Stimulated activated naive CD8-positive, alpha-beta T cell treated with anti-CD3 and anti-CD28 coated beads, Interleukin-15, amount 100 ng/mL, for 72 hours (primary cell): Measurements from ENCODE around the gene SLC22A1.

Experiments
- ATAC-seq: fragments of 150-1000 bp; cut with Tn5 transposase; 2 replicates; pipeline ENCODE4 v1.10.0; 2021; ENCODE audit warnings: mild to moderate bottlenecking, moderate library complexity
- DNase-seq, 2 donors: peaks; one replicate each; pipeline ENCODE4 v3.0.0; 2021 to 2022
- H3K27ac Mint-ChIP-seq, 2 donors: one replicate each; pipeline ENCODE4 v1.8.0; 2022; ENCODE audit warnings: mild to moderate bottlenecking in 2 of 2, mixed read lengths in 2 of 2, moderate library complexity in 2 of 2
- H3K27me3 Mint-ChIP-seq: one replicate; pipeline ENCODE4 v1.8.0; 2022; ENCODE audit warnings: mixed read lengths
- H3K4me1 Mint-ChIP-seq: one replicate; pipeline ENCODE4 v1.8.0; 2022; ENCODE audit warnings: mild to moderate bottlenecking, mixed read lengths
- H3K4me3 Mint-ChIP-seq, 2 donors: one replicate each; pipeline ENCODE4 v1.8.0; 2022; ENCODE audit warnings: mild to moderate bottlenecking in 2 of 2, mixed read lengths in 2 of 2, moderate library complexity in 1 of 2
- H3K9me3 Mint-ChIP-seq, 2 donors: one replicate each; pipeline ENCODE4 v1.8.0; 2022; ENCODE audit warnings: mixed read lengths in 2 of 2

SLC22A1 gene

DNA sequence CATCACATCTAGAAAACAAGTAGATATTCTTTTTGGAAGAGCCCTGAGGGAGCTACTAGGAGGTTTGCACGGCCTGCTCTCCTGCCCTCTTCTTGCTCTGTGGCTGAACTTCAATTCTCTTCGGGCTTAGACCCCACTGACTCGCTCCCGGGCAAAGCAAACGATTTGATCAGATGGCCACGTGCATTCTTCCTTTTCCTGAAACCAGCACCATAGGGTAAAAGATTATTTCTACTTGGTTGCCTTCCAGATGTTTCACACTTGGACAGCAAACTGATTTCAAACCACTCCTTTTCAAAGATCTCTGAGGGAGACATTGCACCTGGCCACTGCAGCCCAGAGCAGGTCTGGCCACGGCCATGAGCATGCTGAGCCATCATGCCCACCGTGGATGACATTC lies at the start of gene SLC22A1:
SLC22A1 (plus strand) TSS at position 258 of the 400 bp plus-strand sequence; CDS start at position 379, 121 bp downstream.
- Mint-ChIP-seq H3K27me3 (no peaks in the 10 kb centered on the region), H3K27ac (peak within 1 kb of the TSS in 1 of 2 donors; percentile 63), H3K4me3 (no peak within 1 kb of the TSS), H3K9me3 (peaks cover 0 to 7% of the 10 kb centered on the region in 2 donors), H3K4me1 (peaks cover 5% of the 10 kb centered on the region)
- no peak for ATAC-seq
- no peak for DNase-seq

DNA sequence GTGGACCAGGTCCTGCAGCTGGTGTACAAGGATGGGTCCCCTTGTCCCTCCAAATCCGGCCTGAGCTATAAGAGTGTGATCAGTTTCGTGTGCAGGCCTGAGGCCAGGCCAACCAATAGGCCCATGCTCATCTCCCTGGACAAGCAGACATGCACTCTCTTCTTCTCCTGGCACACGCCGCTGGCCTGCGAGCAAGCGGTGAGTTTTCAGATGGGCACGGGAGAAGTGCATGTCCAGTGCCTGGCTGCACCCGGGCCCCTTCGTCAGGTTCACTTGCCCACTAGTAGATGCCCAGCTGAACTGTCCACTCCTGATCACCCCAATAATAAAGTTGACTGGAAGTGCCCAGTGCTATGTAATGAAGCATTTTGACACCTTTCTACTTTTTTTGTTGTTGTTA lies 48.3 kb upstream of the SLC22A1 start:
- ATAC-seq, result no peak
- Mint-ChIP-seq H3K9me3 (no peaks in the 10 kb centered on the region), H3K4me3 (no peak overlapping the region), H3K4me1 (peaks cover 26% of the 10 kb centered on the region), H3K27ac (peak overlapping the region in 1 of 2 donors; percentile 46), H3K27me3 (no peaks in the 10 kb centered on the region)
- DNase-seq, result no peak

DNA sequence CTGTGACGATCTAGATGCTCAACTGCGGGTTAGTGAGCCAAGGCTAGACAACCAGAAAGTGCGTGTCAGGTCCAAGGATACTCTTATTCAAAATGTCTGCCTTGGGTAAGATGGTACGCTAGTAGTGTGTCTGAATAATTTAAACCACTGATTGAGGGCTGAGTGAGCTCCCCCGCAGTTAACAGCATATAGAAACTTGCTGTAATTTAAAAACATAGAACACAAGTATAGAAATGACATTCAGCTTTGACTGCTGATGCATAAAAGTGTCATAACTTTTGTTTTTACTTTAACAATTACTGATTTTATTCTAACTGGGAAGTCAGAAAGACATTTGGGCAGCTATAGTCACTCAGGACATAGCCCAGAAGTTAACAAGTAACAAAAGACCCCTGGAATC lies 45.6 kb upstream of the SLC22A1 start:
- H3K4me3 Mint-ChIP-seq, result no peak overlapping the region
- no peak for ATAC-seq
- H3K9me3 Mint-ChIP-seq, result no peaks in the 10 kb centered on the region
- H3K27ac Mint-ChIP-seq, result no peak overlapping the region
- no peaks in the 10 kb centered on the region for H3K27me3 Mint-ChIP-seq
- H3K4me1 Mint-ChIP-seq, result no peaks in the 10 kb centered on the region
- no peak for DNase-seq

DNA sequence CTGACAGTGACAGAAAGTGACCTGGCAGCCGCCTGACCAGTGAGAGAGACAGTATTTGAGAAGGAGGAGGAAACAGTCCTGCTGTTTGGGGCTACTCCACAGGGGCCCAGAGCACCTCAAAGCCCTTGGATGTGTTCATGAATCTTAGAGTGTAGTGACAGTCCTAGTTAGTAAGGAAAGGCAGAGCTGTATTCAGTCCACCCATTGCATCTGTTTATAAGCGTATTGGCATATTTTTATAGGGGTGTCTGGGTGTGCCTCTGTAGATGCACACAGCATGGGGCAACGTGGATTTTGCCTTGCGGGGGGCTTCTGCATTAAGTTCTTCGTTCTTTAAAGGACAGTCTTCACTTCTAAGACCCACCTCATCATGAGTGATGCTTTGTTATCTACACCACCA lies 44.6 kb upstream of the SLC22A1 start:
- peak overlapping the region in 1 of 2 donors; percentile 79 for H3K27ac Mint-ChIP-seq
- H3K27me3 Mint-ChIP-seq, result no peaks in the 10 kb centered on the region
- H3K4me3 Mint-ChIP-seq, result no peak overlapping the region

DNA sequence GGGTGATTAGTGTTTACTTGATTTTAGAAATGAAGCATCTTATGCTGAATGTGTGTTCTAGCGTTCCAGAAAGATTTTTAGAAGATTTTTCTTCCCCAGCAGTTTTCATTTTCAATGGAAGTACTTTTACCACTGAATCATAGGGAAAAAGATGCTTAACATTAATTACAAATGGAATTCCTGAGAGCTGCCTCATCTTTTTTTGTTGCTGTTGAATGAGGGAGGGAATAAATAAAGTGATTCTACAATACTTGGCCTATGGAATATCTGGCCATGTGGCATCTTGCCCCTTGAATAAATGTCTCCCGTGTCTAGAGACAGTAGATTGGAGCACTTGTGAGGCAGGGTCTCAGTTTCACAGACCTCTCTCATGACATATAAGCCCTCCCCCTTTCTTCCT lies 44.1 kb upstream of the SLC22A1 start:
- Mint-ChIP-seq H3K4me1 (peaks cover 1% of the 10 kb centered on the region), H3K27ac (no peak overlapping the region), H3K4me3 (no peak overlapping the region), H3K27me3 (no peaks in the 10 kb centered on the region), H3K9me3 (no peaks in the 10 kb centered on the region)
- no peak for ATAC-seq
- DNase-seq, result no peak

More for the DNA sequence above, 44.6 kb upstream of the SLC22A1 start:
- no peaks in the 10 kb centered on the region for H3K4me1 Mint-ChIP-seq
- DNase-seq, result no peak
- no peak for ATAC-seq
- no peaks in the 10 kb centered on the region for H3K9me3 Mint-ChIP-seq

DNA sequence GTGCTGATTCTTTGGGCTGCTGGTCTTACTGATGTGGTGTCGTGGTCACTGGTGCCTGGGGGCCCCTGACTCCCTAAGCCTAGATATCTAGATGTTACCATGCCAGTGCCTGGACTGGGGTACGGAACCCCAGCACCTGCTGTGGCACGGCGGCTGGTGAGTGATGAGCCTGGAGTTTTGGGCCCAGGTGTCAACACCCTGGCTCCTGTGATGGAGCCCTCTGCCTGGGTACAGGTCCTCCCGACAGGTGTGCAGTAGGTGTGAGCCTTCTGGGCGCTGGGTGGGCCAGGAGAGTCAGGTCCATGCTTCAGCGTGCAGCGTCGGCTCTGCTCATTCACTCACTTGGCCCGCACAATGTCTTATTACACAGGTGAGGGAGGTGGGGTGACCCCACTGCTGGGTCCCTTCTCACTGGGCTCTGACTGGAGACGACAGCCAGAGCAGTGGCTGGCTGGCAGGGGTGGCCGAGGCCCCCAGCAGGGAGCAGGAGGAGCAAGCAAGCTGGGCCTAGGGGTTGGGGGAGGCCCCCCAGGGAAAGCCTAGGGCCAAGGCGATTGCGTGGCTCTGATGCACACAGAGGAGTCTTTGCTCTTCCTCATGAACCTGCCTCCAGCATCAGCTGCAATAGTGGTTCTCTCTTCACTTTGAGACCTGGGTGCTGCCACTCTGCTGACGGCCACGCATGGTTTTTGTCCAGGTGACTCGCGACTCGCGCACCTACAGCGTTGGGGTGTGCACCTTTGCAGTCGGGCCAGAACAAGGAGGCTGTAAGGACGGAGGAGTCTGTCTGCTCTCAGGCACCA lies 42.5 kb upstream of the SLC22A1 start:
- no peaks in the 10 kb centered on the region for H3K9me3 Mint-ChIP-seq
- ATAC-seq (peak; percentile 40), DNase-seq (no peak)
- no peaks in the 10 kb centered on the region for H3K27me3 Mint-ChIP-seq
- peak overlapping the region in 1 of 2 donors; percentile 74 for H3K27ac Mint-ChIP-seq
- H3K4me1 Mint-ChIP-seq, result peaks cover 10% of the 10 kb centered on the region
- no peak overlapping the region for H3K4me3 Mint-ChIP-seq

DNA sequence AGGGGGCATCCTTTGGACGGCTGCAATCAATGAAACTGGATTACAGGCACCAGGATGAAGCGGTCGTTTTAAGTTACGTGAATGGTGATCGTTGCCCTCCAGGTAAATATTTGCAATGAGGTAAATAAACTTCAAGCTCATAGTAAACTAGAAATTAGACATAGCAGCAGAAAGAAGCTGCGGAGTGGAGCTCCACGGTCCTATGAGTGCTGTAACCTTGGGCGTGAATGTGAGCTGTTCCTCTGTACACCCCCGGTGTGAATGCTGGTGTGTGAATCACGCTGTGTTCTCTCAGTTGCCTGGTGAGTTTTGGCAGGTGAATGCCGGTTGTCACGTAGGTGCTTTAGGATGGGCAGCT lies 42.0 kb upstream of the SLC22A1 start:
- no peak for ATAC-seq
- Mint-ChIP-seq H3K4me3 (no peak overlapping the region), H3K9me3 (no peaks in the 10 kb centered on the region), H3K27me3 (no peaks in the 10 kb centered on the region), H3K4me1 (peaks cover 13% of the 10 kb centered on the region), H3K27ac (peak overlapping the region in 1 of 2 donors; percentile 67)
- DNase-seq, result no peak

DNA sequence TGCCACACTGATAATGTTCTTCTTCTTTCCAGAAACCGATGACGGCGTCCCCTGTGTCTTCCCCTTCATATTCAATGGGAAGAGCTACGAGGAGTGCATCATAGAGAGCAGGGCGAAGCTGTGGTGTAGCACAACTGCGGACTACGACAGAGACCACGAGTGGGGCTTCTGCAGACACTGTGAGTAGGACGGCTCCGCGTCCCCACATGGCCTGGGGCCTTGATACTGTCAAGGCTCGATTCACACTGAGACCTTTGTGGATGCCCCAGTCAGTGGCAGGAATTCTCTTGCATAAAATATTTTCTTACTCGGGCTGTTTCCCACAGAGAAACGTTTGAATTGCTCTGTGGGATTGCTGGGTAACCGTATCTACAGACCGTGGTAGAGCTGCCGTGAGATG lies 41.5 kb upstream of the SLC22A1 start:
- Mint-ChIP-seq H3K4me3 (no peak overlapping the region), H3K4me1 (peaks cover 16% of the 10 kb centered on the region), H3K9me3 (no peaks in the 10 kb centered on the region), H3K27ac (peak overlapping the region in 1 of 2 donors; percentile 71), H3K27me3 (no peaks in the 10 kb centered on the region)
- no peak for DNase-seq
- ATAC-seq, result no peak

DNA sequence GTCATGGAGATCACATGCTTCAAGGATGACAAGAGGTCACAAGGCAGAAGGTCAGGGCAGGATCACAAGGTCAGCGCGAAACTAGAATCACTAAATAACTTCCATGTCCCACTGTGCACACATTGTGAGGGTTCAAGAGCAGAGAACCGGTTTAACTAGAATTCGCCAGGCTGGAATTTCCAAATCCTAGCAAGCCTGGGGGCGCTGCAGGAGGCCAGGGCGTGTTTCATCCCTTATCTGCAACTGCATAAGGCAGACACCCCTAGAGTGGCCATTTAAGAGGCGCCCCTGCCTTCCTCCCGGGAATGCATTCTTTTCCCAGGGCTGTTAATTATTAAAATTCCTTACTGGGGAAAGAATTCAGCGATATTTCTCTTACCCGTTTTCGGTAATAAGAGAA lies 40.2 kb upstream of the SLC22A1 start:
- ATAC-seq, result no peak
- H3K27me3 Mint-ChIP-seq, result no peaks in the 10 kb centered on the region
- H3K27ac Mint-ChIP-seq, result no peak overlapping the region
- H3K4me1 Mint-ChIP-seq, result peaks cover 29% of the 10 kb centered on the region
- no peaks in the 10 kb centered on the region for H3K9me3 Mint-ChIP-seq
- no peak for DNase-seq
- no peak overlapping the region for H3K4me3 Mint-ChIP-seq

DNA sequence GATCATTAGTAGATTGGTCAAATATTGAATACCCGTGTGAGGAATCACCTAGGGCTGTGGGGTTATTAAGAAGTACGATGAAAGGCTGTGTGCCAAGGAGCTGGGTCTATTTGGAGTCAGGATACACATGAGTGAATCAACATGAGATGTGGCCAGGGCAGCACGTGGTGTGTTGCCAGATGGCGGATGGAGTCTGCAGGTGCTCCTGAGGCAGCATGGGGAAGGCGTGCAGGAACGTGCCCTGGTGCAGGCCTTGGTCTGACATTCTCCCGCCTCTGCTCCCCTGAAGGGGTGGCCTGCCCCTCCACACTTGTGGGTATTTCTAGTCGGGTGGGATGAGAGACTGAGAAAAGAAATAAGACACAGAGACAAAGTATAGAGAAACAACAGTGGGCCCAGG lies 39.0 kb upstream of the SLC22A1 start:
- H3K27me3 Mint-ChIP-seq, result no peaks in the 10 kb centered on the region
- peaks cover 39% of the 10 kb centered on the region for H3K4me1 Mint-ChIP-seq
- ATAC-seq, result no peak
- no peak overlapping the region for H3K4me3 Mint-ChIP-seq
- DNase-seq, result no peak
- peak overlapping the region; percentile 6 to 82 for H3K27ac Mint-ChIP-seq
- no peaks in the 10 kb centered on the region for H3K9me3 Mint-ChIP-seq

DNA sequence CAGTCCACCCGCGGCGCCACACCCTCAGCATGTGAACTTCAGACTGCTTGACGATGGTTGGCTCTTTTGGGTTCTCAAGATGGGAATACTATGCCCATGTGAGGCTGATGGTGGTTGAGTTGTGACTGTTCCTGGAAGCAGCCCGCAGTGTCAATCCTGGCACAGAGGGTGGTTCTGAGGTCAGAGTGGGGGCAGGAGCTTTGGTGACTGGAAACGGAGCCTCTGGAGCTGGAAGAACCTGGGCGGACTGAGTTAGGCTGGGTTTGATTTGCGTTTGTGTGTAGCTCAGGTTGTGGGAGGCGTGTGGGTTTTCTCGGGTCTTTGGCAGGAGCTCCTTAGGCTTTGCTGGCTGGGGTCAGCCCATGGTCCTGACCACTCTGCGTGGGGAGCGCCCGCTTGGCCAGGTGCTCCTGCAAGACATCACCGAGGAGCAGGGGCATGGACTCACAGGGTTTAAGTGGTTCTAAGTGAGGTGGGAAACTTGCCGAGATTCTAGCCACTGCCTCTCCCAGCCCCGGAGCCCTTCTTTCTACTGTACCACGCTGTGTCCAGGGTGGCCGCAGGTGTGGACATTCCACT lies 37.3 kb upstream of the SLC22A1 start:
- peaks cover 39% of the 10 kb centered on the region for H3K4me1 Mint-ChIP-seq
- ATAC-seq, result no peak
- no peaks in the 10 kb centered on the region for H3K27me3 Mint-ChIP-seq

DNA sequence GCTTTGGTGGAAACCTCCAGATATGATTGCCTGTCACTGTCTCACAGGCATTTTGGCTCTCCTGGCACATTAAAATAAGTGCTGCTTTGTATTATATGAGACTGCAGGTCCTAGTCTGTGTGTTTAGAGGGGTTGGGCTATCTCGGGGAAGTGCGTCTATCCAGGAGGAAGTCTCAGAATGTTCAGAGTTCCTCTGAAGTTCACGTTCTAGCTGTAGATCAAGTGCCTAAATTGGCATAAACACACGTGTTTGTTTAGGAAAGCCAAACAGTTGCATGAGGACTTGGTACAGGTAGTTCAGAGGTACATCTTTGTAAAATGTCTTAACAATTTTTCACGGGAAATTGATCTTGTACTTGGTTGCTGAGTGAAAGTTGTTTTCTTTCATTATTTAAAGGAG lies 36.4 kb upstream of the SLC22A1 start:
- peaks cover 39% of the 10 kb centered on the region for H3K4me1 Mint-ChIP-seq
- H3K9me3 Mint-ChIP-seq, result no peaks in the 10 kb centered on the region
- no peak overlapping the region for H3K4me3 Mint-ChIP-seq
- H3K27ac Mint-ChIP-seq, result peak overlapping the region in 1 of 2 donors; percentile 36
- DNase-seq (no peak), ATAC-seq (no peak)
- H3K27me3 Mint-ChIP-seq, result no peaks in the 10 kb centered on the region

More for the DNA sequence above, 37.3 kb upstream of the SLC22A1 start:
- Mint-ChIP-seq H3K27ac (peak overlapping the region in 1 of 2 donors; percentile 79), H3K4me3 (no peak overlapping the region), H3K9me3 (no peaks in the 10 kb centered on the region)
- no peak for DNase-seq

DNA sequence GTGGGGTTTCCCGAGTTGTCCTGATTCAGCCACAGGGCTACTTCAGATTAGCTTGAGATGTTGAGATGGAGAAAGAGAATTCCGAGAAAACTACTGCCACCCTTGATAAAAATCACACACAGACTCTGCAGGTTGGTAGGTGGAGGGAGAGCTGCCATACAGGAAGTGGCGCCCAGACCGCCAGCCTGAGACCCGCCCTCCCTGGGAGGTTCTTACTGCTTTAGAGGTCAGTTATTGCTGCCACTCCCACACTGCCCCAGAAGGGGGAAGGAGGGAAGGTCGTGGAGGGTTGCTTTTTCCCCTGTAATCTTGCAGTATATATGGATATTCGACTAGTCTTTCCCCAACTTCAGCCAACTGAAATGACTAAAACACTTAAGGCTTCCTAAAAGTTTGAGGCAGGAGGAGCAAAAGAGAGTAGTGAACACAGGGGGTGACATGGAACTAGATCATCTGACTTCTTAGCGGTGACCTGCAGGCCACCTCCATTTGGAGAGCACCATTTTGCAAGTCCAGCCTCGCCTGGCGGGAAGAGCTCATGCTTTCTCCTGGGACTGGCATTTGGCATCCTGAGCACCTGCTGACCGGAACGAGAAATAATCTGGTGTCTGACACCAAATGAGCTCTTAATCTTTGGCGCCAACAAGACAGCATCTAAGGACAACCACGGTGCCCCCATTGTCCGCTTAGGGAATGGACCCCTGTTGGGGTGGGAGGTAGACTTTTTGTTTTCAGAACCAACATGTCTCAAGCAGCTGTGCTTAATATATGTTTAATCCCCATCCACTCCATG lies 35.7 kb upstream of the SLC22A1 start:
- Mint-ChIP-seq H3K9me3 (no peaks in the 10 kb centered on the region), H3K4me1 (peaks cover 39% of the 10 kb centered on the region), H3K27ac (peak overlapping the region; percentile 71 to 78), H3K27me3 (no peaks in the 10 kb centered on the region), H3K4me3 (no peak overlapping the region)
- DNase-seq (no peak), ATAC-seq (peak; percentile 46)

DNA sequence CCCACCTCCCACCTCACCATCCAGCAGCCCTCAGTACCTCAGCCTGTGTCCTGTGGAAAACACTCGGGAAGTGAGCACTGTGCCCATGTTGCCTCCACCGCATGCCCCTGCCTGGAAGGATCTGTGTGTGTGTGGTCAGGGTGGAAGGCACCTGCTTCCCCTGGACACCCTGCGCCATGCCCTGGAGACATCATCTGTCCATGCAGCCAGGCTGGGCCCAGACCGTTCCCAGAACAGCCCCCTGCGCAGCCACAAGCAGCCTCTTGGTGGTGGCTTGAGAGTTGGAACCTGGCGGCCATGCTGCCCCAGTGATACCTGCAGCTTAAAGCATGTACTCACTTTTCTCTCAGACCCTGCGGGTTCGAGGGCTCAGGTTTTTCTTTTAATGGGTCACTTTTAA lies 34.9 kb upstream of the SLC22A1 start:
- peak; percentile 54 for ATAC-seq
- H3K27ac Mint-ChIP-seq, result peak overlapping the region in 1 of 2 donors; percentile 71
- no peaks in the 10 kb centered on the region for H3K27me3 Mint-ChIP-seq

DNA sequence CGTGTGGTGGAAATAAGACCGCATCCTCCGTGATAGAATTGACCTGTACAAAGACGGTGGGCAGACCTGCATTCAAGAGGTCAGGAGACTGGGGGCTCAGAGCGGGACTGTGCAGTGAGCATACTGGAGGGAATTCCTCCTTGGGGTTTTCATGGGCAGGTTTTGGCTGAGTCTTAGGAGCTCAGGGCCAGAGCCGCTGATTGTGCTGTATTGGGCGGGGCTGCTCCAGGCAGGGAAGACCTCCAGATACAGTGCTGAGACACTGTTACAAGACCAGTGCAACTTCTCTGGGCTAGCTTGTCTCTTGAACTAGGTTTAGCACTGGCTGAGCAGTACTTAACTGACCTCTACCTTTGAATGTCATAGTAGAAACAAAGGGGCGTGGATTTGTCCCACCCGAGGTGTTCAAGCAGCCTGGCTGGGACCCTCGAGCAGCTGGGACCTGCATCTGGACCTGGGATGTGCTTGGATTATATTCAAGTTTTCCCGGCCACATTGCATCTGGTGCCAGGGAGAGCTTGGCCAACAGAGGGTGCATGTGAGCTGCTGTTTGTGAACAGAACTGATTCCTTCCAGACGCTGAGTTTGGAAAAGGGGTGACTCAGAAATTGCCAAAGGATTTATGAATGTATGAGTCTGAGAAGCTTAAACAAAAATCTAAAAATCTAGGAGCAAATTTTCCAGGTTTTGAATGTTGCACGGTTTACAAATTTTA lies 33.4 kb upstream of the SLC22A1 start:
- peaks cover 34% of the 10 kb centered on the region for H3K4me1 Mint-ChIP-seq
- no peaks in the 10 kb centered on the region for H3K27me3 Mint-ChIP-seq
- ATAC-seq (no peak), DNase-seq (no peak)
- H3K27ac Mint-ChIP-seq, result peak overlapping the region; percentile 74 to 79
- no peaks in the 10 kb centered on the region for H3K9me3 Mint-ChIP-seq
- no peak overlapping the region for H3K4me3 Mint-ChIP-seq

More for the DNA sequence above, 34.9 kb upstream of the SLC22A1 start:
- H3K4me1 Mint-ChIP-seq, result peaks cover 39% of the 10 kb centered on the region
- no peaks in the 10 kb centered on the region for H3K9me3 Mint-ChIP-seq
- no peak overlapping the region for H3K4me3 Mint-ChIP-seq
- DNase-seq, result no peak
